ENCODE results near the gene NCKAP5.

NCKAP5 gene

GRCh38 chr2:132974467-132975095 is 593.7 kb downstream of the NCKAP5 start:
- Histone ChIP-seq H3K36me3 (ENCODE audit: control insufficient read depth in 2 of 2, insufficient read depth in 2 of 2, low read length in 2 of 2) (no peaks in the 10 kb centered on the region), H3K9ac (ENCODE audit: low read depth in 1 of 2, low read length in 2 of 2) (no peak overlapping the region), H3K9me3 (ENCODE audit: control insufficient read depth in 2 of 2, low read length in 2 of 2) (no peaks in the 10 kb centered on the region), H3K4me1 (ENCODE audit: control insufficient read depth in 2 of 2, insufficient read depth in 2 of 2, low read length in 2 of 2) (no peaks in the 10 kb centered on the region), H3K27ac (ENCODE audit: low read depth in 2 of 2, low read length in 2 of 2) (no peak overlapping the region), H3K27me3 (ENCODE audit: control insufficient read depth in 2 of 2, insufficient read depth in 2 of 2, low read length in 2 of 2) (no peaks in the 10 kb centered on the region), H3K4me3 (ENCODE audit: low read length in 2 of 2) (no peak overlapping the region)

DNA sequence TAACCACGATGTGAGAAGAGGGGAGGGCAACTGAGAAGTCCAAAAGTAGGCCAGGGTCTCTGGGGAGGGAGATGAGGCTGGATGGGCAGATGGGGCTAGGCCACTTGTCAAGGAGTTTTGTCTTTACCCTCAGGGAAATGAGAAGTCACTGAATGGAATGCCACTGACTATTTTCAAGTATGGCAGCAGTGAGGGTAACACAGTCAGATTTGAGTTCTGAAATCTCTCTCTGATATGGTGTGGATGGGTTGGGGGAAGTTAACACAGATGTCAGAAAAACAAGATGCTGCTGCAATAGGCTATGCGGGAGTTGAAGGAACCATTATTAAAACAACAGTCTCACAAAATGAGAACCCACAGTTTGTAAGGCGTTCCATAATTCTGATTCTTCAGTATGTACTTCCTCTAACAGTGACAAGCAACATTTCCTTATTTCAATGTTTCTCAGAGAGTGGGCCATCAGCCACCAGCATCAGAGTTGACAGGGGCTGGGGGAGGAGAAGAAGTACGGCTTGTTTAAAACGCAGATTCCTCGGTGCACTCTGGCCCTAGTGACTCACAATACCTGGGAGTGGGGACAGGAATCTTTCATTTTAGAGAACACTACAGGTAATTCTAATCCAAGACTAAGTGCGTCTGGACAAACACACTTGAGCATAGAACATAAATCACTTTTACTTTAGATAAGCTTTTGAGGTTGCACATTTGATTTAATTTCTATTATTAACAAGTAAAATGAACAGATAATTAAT is 596.8 kb downstream of the NCKAP5 start:
- Histone ChIP-seq H3K36me3 (ENCODE audit: control insufficient read depth in 2 of 2, insufficient read depth in 2 of 2, low read length in 2 of 2) (no peaks in the 10 kb centered on the region), H3K27me3 (ENCODE audit: control insufficient read depth in 2 of 2, insufficient read depth in 2 of 2, low read length in 2 of 2) (no peaks in the 10 kb centered on the region), H3K4me1 (ENCODE audit: control insufficient read depth in 2 of 2, insufficient read depth in 2 of 2, low read length in 2 of 2) (no peaks in the 10 kb centered on the region)

GRCh38 chr2:132969371-132969985 is 598.8 kb downstream of the NCKAP5 start:
- Histone ChIP-seq H3K36me3 (ENCODE audit: control insufficient read depth in 2 of 2, insufficient read depth in 2 of 2, low read length in 2 of 2) (no peaks in the 10 kb centered on the region), H3K9ac (ENCODE audit: low read depth in 1 of 2, low read length in 2 of 2) (no peak overlapping the region)

More for the DNA sequence above, 596.8 kb downstream of the NCKAP5 start:
- Histone ChIP-seq H3K9me3 (ENCODE audit: control insufficient read depth in 2 of 2, low read length in 2 of 2) (no peaks in the 10 kb centered on the region), H3K9ac (ENCODE audit: low read depth in 1 of 2, low read length in 2 of 2) (no peak overlapping the region), H3K4me3 (ENCODE audit: low read length in 2 of 2) (no peak overlapping the region), H3K27ac (ENCODE audit: low read depth in 2 of 2, low read length in 2 of 2) (no peak overlapping the region)

DNA sequence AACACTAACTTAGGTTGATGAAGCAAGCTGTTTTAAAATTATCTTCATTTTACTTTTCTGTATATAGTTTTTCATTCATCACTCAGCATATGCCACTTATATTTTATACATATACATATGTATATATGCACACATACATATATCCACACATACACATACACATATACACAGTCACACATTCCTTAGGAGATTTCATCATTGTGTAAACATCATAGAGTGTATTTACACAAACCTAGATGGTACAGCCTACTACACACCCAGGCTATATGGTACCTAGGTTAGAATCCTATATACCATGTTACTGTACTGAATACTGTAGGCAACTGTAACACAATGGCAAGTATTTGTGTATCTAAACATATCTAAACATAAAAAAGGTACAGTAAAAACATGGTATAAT is 602.8 kb downstream of the NCKAP5 start:
- Histone ChIP-seq H3K27me3 (ENCODE audit: control insufficient read depth in 2 of 2, insufficient read depth in 2 of 2, low read length in 2 of 2) (no peaks in the 10 kb centered on the region), H3K4me3 (ENCODE audit: low read length in 2 of 2) (no peak overlapping the region), H3K36me3 (ENCODE audit: control insufficient read depth in 2 of 2, insufficient read depth in 2 of 2, low read length in 2 of 2) (no peaks in the 10 kb centered on the region)

More at GRCh38 chr2:132969371-132969985, 598.8 kb downstream of the NCKAP5 start:
- H3K9me3 ChIP-seq (ENCODE audit: control insufficient read depth in 2 of 2, low read length in 2 of 2), result no peaks in the 10 kb centered on the region
- no peaks in the 10 kb centered on the region for H3K4me1 ChIP-seq (ENCODE audit: control insufficient read depth in 2 of 2, insufficient read depth in 2 of 2, low read length in 2 of 2)
- no peaks in the 10 kb centered on the region for H3K27me3 ChIP-seq (ENCODE audit: control insufficient read depth in 2 of 2, insufficient read depth in 2 of 2, low read length in 2 of 2)
- H3K4me3 ChIP-seq (ENCODE audit: low read length in 2 of 2), result no peak overlapping the region
- H3K27ac ChIP-seq (ENCODE audit: low read depth in 2 of 2, low read length in 2 of 2), result no peak overlapping the region

GRCh38 chr2:132963161-132963560 is 605.1 kb downstream of the NCKAP5 start:
- no peaks in the 10 kb centered on the region for H3K36me3 ChIP-seq (ENCODE audit: control insufficient read depth in 2 of 2, insufficient read depth in 2 of 2, low read length in 2 of 2)
- H3K9me3 ChIP-seq (ENCODE audit: control insufficient read depth in 2 of 2, low read length in 2 of 2), result no peaks in the 10 kb centered on the region

More for the DNA sequence above, 602.8 kb downstream of the NCKAP5 start:
- H3K27ac ChIP-seq (ENCODE audit: low read depth in 2 of 2, low read length in 2 of 2), result no peak overlapping the region
- H3K9me3 ChIP-seq (ENCODE audit: control insufficient read depth in 2 of 2, low read length in 2 of 2), result no peaks in the 10 kb centered on the region
- H3K9ac ChIP-seq (ENCODE audit: low read depth in 1 of 2, low read length in 2 of 2), result no peak overlapping the region
- H3K4me1 ChIP-seq (ENCODE audit: control insufficient read depth in 2 of 2, insufficient read depth in 2 of 2, low read length in 2 of 2), result no peaks in the 10 kb centered on the region

GRCh38 chr2:132958887-132959286 is 609.4 kb downstream of the NCKAP5 start:
- H3K9ac ChIP-seq (ENCODE audit: low read depth in 1 of 2, low read length in 2 of 2), result no peak overlapping the region
- no peak overlapping the region for H3K27ac ChIP-seq (ENCODE audit: low read depth in 2 of 2, low read length in 2 of 2)
- no peaks in the 10 kb centered on the region for H3K9me3 ChIP-seq (ENCODE audit: control insufficient read depth in 2 of 2, low read length in 2 of 2)
- no peaks in the 10 kb centered on the region for H3K4me1 ChIP-seq (ENCODE audit: control insufficient read depth in 2 of 2, insufficient read depth in 2 of 2, low read length in 2 of 2)
- H3K4me3 ChIP-seq (ENCODE audit: low read length in 2 of 2), result no peak overlapping the region
- no peaks in the 10 kb centered on the region for H3K27me3 ChIP-seq (ENCODE audit: control insufficient read depth in 2 of 2, insufficient read depth in 2 of 2, low read length in 2 of 2)
- no peaks in the 10 kb centered on the region for H3K36me3 ChIP-seq (ENCODE audit: control insufficient read depth in 2 of 2, insufficient read depth in 2 of 2, low read length in 2 of 2)

More at GRCh38 chr2:132963161-132963560, 605.1 kb downstream of the NCKAP5 start:
- Histone ChIP-seq H3K27ac (ENCODE audit: low read depth in 2 of 2, low read length in 2 of 2) (no peak overlapping the region), H3K9ac (ENCODE audit: low read depth in 1 of 2, low read length in 2 of 2) (no peak overlapping the region), H3K4me1 (ENCODE audit: control insufficient read depth in 2 of 2, insufficient read depth in 2 of 2, low read length in 2 of 2) (no peaks in the 10 kb centered on the region), H3K4me3 (ENCODE audit: low read length in 2 of 2) (no peak overlapping the region), H3K27me3 (ENCODE audit: control insufficient read depth in 2 of 2, insufficient read depth in 2 of 2, low read length in 2 of 2) (no peaks in the 10 kb centered on the region)

GRCh38 chr2:132955871-132956615 is 612.2 kb downstream of the NCKAP5 start:
- H3K27ac ChIP-seq (ENCODE audit: low read depth in 2 of 2, low read length in 2 of 2), result no peak overlapping the region
- no peaks in the 10 kb centered on the region for H3K9me3 ChIP-seq (ENCODE audit: control insufficient read depth in 2 of 2, low read length in 2 of 2)
- H3K9ac ChIP-seq (ENCODE audit: low read depth in 1 of 2, low read length in 2 of 2), result no peak overlapping the region
- no peaks in the 10 kb centered on the region for H3K36me3 ChIP-seq (ENCODE audit: control insufficient read depth in 2 of 2, insufficient read depth in 2 of 2, low read length in 2 of 2)
- H3K4me1 ChIP-seq (ENCODE audit: control insufficient read depth in 2 of 2, insufficient read depth in 2 of 2, low read length in 2 of 2), result no peaks in the 10 kb centered on the region
- no peaks in the 10 kb centered on the region for H3K27me3 ChIP-seq (ENCODE audit: control insufficient read depth in 2 of 2, insufficient read depth in 2 of 2, low read length in 2 of 2)
- no peak overlapping the region for H3K4me3 ChIP-seq (ENCODE audit: low read length in 2 of 2)

- Histone ChIP-seq H3K27me3 (ENCODE audit: control insufficient read depth in 2 of 2, insufficient read depth in 2 of 2, low read length in 2 of 2) (no peaks in the 10 kb centered on the region), H3K36me3 (ENCODE audit: control insufficient read depth in 2 of 2, insufficient read depth in 2 of 2, low read length in 2 of 2) (no peaks in the 10 kb centered on the region), H3K9ac (ENCODE audit: low read depth in 1 of 2, low read length in 2 of 2) (no peak overlapping the region), H3K27ac (ENCODE audit: low read depth in 2 of 2, low read length in 2 of 2) (no peak overlapping the region), H3K4me3 (ENCODE audit: low read length in 2 of 2) (no peak overlapping the region), H3K9me3 (ENCODE audit: control insufficient read depth in 2 of 2, low read length in 2 of 2) (no peaks in the 10 kb centered on the region), H3K4me1 (ENCODE audit: control insufficient read depth in 2 of 2, insufficient read depth in 2 of 2, low read length in 2 of 2) (no peaks in the 10 kb centered on the region)
These were observed 614.5 kb downstream of the NCKAP5 start for GRCh38 chr2:132953771-132954170.

DNA sequence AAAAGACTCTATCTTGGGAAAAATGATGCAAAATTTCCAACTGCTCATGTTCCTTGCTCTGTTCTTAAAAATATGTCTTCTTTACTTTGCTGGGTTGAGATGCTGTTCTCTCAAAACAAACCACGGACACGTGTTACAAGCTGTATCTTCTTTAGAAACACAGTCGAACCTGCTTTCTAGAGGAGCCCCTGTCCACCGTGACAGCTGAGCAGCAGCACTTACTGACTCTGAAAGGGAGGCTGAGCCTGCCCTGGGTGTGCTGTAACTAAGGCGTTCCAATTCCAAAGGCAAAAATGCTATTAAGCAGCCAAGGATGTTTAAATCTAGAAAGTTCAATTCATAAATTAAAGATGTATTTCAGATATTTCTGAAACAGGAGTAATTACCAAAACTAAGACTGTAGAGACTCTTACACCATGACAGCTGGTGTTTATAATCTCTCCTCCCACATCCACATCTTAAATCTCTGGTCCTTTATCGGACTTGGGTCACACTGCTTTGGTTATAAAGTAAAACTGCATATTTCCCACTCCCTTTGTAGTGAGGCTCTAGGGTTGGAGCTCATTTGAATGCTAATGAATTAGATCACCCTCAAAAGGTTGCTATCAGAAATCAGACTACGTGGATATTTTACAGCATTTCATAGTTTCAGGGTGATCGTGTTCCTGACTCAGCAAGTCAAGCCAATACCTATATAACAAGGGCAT is 617.1 kb downstream of the NCKAP5 start:
- Histone ChIP-seq H3K36me3 (ENCODE audit: control insufficient read depth in 2 of 2, insufficient read depth in 2 of 2, low read length in 2 of 2) (no peaks in the 10 kb centered on the region), H3K4me1 (ENCODE audit: control insufficient read depth in 2 of 2, insufficient read depth in 2 of 2, low read length in 2 of 2) (no peaks in the 10 kb centered on the region), H3K4me3 (ENCODE audit: low read length in 2 of 2) (no peak overlapping the region), H3K9me3 (ENCODE audit: control insufficient read depth in 2 of 2, low read length in 2 of 2) (no peaks in the 10 kb centered on the region), H3K27ac (ENCODE audit: low read depth in 2 of 2, low read length in 2 of 2) (no peak overlapping the region), H3K27me3 (ENCODE audit: control insufficient read depth in 2 of 2, insufficient read depth in 2 of 2, low read length in 2 of 2) (no peaks in the 10 kb centered on the region), H3K9ac (ENCODE audit: low read depth in 1 of 2, low read length in 2 of 2) (no peak overlapping the region)
